Body of pancreas (tissue), 4 donors: ENCODE results near the gene SLC4A4. TPM values are rescaled to one million over a fixed set of nuclear protein-coding genes. Genes with fewer than 3 reads are reported as not detected.

Source experiments
- ATAC-seq: fragments of 150-250 bp; one replicate; pipeline ENCODE4 v1.9.1; 2016
- DNase-seq, 4 donors: peaks; one replicate each; pipeline ENCODE4 v3.0.0-alpha.2; 2019
- H3K27ac ChIP-seq, 4 donors: fragments of 200-600 bp; sonication (generic); 1 replicate in 3 of 4; 2 replicates in 1 of 4; pipeline versions ENCODE4 v1.5.1 to v1.6.1; 2016 to 2019; ENCODE audit warnings: mild to moderate bottlenecking in 1 of 4, mixed read lengths in 1 of 4, moderate library complexity in 1 of 4
- H3K27me3 ChIP-seq, 2 donors: fragments of 200-600 bp; sonication (generic); one replicate each; pipeline ENCODE4 v1.6.0; 2016; ENCODE audit warnings: mild to moderate bottlenecking in 1 of 2
- H3K36me3 ChIP-seq, 2 donors: fragments of 200-600 bp; sonication (generic); replicated peaks in 1 of 2; 2 replicates each; pipeline ENCODE4 v1.5.1; 2016; ENCODE audit warnings: low read depth in 2 of 2; ENCODE audit not compliant: insufficient read depth in 1 of 2
- H3K4me1 ChIP-seq: fragments of 200-600 bp; sonication (generic); one replicate; pipeline ENCODE4 v1.6.0; 2016
- H3K4me3 ChIP-seq, 2 donors: fragments of 200-600 bp; sonication (generic); 1 replicate in 1 of 2; 2 replicates in 1 of 2; pipeline ENCODE4 v1.5.1; 2016 to 2019
- H3K9me3 ChIP-seq, 3 donors: fragments of 200-600 bp; sonication (generic); 1 replicate in 2 of 3; 2 replicates in 1 of 3; pipeline ENCODE4 v1.5.1; 2016
- CTCF ChIP-seq, 7 experiments: fragments of 450-650 bp in 4 of 7; fragments of 200-600 bp in 3 of 7; sonication (generic) in 3 of 7; IDR thresholded peaks; one replicate each; pipeline ENCODE4 v1.5.1; 2016 to 2019; ENCODE audit warnings: antibody characterized with exemption in 7 of 7
- POLR2A ChIP-seq, 3 donors: fragments of 450-650 bp; IDR thresholded peaks; one replicate each; pipeline ENCODE4 v1.6.1; 2016; ENCODE audit warnings: antibody characterized with exemption in 3 of 3, mild to moderate bottlenecking in 2 of 3
- WGBS, 2 donors: methylation state at CpG; one replicate each; pipeline ENCODE4 v1.1.5; 2017; 5-methylcytosine and 5-hydroxymethylcytosine counted together
- intact Hi-C: fragments of 100-400 bp; cut with DNase I; formaldehyde crosslinking; loops from one replicate; pipeline ENCODE4 v1.15.1; 2023
- total RNA-seq, 2 donors: library from RNA; depleted of rRNA; stranded (reverse); fragments of >200 nt; gene quantifications; one replicate each; pipeline ENCODE4 v1.1.0, GENCODE V29; 2016

The SLC4A4 gene
- total RNA-seq, 2 donors from 2014 or later, result 334 to 402 TPM

- ATAC-seq, result no peak
- intact Hi-C loops, result no loop called here
- TF ChIP-seq CTCF (IDR thresholded peaks at IDR 0.05) (no peak), POLR2A (IDR thresholded peaks at IDR 0.05) (no peak)
- Histone ChIP-seq H3K27me3 (no peaks in the 10 kb centered on the region), H3K4me1 (peaks cover 32% of the 10 kb centered on the region), H3K27ac (peak overlapping the region in 2 of 4 donors; percentile 3 to 26), H3K36me3 (no peaks in the 10 kb centered on the region), H3K4me3 (no peak overlapping the region), H3K9me3 (no peaks in the 10 kb centered on the region)
- WGBS, 2 donors, result 83 to 85% methylated on average over 2 of the region's 2 CpGs
- no peak for DNase-seq
These were observed 35.0 kb upstream of the SLC4A4 start for GRCh38 chr4:71303850-71304249.

DNA sequence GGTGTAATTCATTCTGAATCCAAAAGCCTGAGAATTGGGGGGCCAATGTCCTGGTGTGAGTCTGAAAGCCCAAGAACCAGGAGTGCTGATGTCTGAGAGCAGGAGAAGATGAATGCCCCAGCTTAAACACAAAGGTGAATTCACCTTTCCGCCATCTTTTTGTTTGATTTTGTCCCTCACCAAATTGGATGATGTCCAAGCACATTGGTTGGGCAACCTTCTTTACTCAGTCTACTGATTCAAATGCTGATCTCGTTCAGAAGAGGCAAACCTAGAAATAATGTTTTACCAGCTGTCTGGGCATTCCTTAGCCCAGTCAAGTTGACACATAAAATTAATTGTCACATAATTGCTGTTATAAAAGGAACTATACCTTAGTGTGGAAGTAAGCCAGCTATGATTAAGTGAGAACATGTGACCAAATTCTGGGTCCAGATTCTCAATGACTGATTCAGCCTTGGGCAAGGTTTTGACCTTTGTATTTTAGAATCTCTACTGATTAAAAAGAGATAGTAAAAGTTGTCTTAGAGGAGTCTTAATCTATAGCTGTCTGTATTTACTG lies 34.5 kb upstream of the SLC4A4 start:
- Histone ChIP-seq H3K36me3 (no peaks in the 10 kb centered on the region), H3K27me3 (no peaks in the 10 kb centered on the region), H3K27ac (peak overlapping the region in 2 of 4 donors; percentile 3 to 26), H3K4me3 (no peak overlapping the region), H3K9me3 (no peaks in the 10 kb centered on the region), H3K4me1 (peaks cover 27% of the 10 kb centered on the region)
- ATAC-seq, result no peak
- 31 to 38% methylated on average over 2 of the region's 2 CpGs for WGBS, 2 donors
- TF ChIP-seq CTCF (IDR thresholded peaks at IDR 0.05), result no peak
- TF ChIP-seq POLR2A (IDR thresholded peaks at IDR 0.05), result no peak
- intact Hi-C loops, result no loop called here
- peak in 1 of 4 donors; percentile 28 for DNase-seq

DNA sequence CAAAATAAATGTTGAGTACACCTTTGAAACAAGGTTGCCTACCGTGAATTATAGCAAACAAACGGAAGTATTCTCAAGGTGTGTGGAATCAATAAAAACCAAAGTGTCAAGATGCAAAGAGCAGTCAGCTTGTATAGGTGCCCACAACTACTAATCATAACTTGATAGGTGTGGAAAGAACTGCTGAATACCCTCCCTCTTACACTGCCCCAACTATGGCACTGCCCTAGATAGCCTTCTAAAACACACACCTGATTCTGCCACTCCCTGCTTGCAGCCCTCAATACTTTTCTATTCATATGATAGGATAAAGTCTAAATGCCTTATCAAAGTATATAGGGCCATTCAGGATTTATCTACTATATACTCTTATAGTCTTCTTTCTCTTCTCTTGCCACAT lies 31.1 kb upstream of the SLC4A4 start:
- Histone ChIP-seq H3K36me3 (no peaks in the 10 kb centered on the region), H3K4me1 (peaks cover 8% of the 10 kb centered on the region), H3K9me3 (no peaks in the 10 kb centered on the region), H3K27ac (no peak overlapping the region), H3K4me3 (no peak overlapping the region), H3K27me3 (no peaks in the 10 kb centered on the region)
- 37 to 46% methylated on average over 2 of the region's 2 CpGs for WGBS, 2 donors
- intact Hi-C loops, result no loop called here
- ATAC-seq (no peak), DNase-seq (no peak)
- TF ChIP-seq CTCF (IDR thresholded peaks at IDR 0.05) (no peak), POLR2A (IDR thresholded peaks at IDR 0.05) (no peak)

DNA sequence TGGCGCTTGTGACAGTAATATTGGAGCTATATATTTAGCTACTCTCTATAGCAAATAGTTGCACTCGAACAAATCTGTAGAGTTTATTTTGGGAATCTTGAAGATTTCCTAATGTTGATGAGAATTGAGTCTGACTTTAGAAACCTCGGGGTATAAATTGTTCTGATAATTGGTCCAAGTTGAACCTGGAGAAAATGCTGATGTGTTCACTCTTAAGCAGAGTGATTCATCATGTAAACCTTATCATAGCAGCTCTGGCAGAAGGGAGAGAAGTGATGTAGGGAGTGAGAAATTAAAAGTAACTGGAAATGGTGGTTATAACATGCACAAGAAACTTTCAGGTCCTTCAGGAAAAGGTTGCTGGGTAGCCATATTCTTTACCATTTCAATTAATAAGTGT lies 16.4 kb upstream of the SLC4A4 start:
- Histone ChIP-seq H3K36me3 (no peaks in the 10 kb centered on the region), H3K9me3 (no peaks in the 10 kb centered on the region), H3K27ac (no peak overlapping the region), H3K4me3 (no peak overlapping the region), H3K4me1 (no peaks in the 10 kb centered on the region), H3K27me3 (no peaks in the 10 kb centered on the region)
- TF ChIP-seq CTCF (IDR thresholded peaks at IDR 0.05), result no peak
- no peak for TF ChIP-seq POLR2A (IDR thresholded peaks at IDR 0.05)
- 59 to 60% methylated on average over 3 of the region's 3 CpGs for WGBS, 2 donors
- ATAC-seq, result no peak
- DNase-seq, result no peak
- intact Hi-C loops, result no loop called here

- H3K9me3 ChIP-seq, result no peaks in the 10 kb centered on the region
- DNase-seq, result no peak
- peak overlapping the region in 3 of 4 donors; percentile 3 to 58 (median 25) for H3K27ac ChIP-seq
- no peaks in the 10 kb centered on the region for H3K27me3 ChIP-seq
- no peak overlapping the region for H3K4me3 ChIP-seq
- H3K4me1 ChIP-seq, result peaks cover 20% of the 10 kb centered on the region
- TF ChIP-seq CTCF (IDR thresholded peaks at IDR 0.05) (no peak), POLR2A (IDR thresholded peaks at IDR 0.05) (no peak)
- 60 to 91% methylated on average over 3 of the region's 3 CpGs for WGBS, 2 donors
- ATAC-seq, result no peak
- H3K36me3 ChIP-seq, result no peaks in the 10 kb centered on the region
- intact Hi-C loops, result no loop called here
These were observed 5.5 kb upstream of the SLC4A4 start for GRCh38 chr4:71333368-71333767.
